ENCODE measurements around the gene ZFHX2. TPM values are rescaled to one million over a fixed set of nuclear protein-coding genes. Genes with fewer than 3 reads are reported as not detected.

ZFHX2 gene
- total and polyA plus RNA-seq, 2 of the 13 experiments (the other 11 are each of a cell fraction or from before 2014, with no cell fraction given): 0.17 to 0.44 TPM

DNA sequence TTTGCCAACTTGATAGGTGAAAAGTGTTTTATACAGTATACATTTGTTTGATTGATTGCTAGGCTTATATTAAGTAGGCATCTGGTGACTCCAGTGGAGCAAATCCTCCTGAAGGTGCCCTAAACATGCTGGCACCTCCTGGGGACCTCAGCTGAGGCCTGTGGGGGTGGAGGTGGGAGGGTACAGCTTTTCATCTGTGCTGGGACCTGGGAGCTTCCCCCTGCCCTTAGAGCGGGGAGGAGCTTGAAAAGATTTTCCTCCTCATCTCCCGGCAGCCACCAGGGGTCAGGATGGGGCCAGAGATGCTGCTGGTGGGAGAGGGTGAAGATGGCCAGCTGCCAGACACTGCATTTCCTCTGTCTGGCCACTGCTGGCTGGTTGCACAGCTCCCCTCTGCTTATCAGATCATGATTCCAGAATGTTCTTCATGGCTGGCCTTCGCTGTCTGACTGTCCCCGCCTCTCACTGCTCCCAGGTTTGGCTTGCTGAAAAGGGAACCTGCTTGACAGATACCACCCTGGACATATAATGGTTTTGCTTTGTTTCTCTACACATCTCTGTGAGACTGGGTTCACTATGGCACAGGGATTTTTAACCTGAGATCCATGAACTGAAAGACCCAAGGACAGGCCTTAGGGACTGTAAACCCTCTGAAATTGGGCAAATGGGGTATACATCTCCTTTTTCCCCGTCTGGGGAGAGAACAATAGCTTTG, 37.5 kb upstream of the ZFHX2 start (continued):
- TF ChIP-seq, protein P1, sequence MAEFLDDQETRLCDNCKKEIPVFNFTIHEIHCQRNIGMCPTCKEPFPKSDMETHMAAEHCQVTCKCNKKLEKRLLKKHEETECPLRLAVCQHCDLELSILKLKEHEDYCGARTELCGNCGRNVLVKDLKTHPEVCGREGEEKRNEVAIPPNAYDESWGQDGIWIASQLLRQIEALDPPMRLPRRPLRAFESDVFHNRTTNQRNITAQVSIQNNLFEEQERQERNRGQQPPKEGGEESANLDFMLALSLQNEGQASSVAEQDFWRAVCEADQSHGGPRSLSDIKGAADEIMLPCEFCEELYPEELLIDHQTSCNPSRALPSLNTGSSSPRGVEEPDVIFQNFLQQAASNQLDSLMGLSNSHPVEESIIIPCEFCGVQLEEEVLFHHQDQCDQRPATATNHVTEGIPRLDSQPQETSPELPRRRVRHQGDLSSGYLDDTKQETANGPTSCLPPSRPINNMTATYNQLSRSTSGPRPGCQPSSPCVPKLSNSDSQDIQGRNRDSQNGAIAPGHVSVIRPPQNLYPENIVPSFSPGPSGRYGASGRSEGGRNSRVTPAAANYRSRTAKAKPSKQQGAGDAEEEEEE (CRISPR knock-in tag; IDR thresholded peaks at IDR 0.05; ENCODE audit: borderline replicate concordance): peak; percentile 97; the same call in 1 of the 2 replicates
- TF ChIP-seq NFYC (CRISPR knock-in tag; IDR thresholded peaks at IDR 0.05): peak; percentile 75
- TF ChIP-seq ZNF234 (CRISPR knock-in tag; conservative IDR thresholded peaks at IDR 0.05): no peak
- peak; percentile 99 for TF ChIP-seq SMAD3 (CRISPR knock-in tag; IDR thresholded peaks at IDR 0.05)
- TF ChIP-seq ZNF225 (CRISPR knock-in tag; IDR thresholded peaks at IDR 0.05): peak; percentile 97
- peak; percentile 80; the same call in 1 of the 2 replicates for TF ChIP-seq ZNF121 (CRISPR knock-in tag; IDR thresholded peaks at IDR 0.05)
- peak; percentile 97 for TF ChIP-seq ZNF761 (CRISPR knock-in tag; conservative IDR thresholded peaks at IDR 0.05)
- peak; percentile 48; the same call in 1 of the 2 replicates for TF ChIP-seq NFYB (CRISPR knock-in tag; IDR thresholded peaks at IDR 0.05)
- no peak for TF ChIP-seq HMGA1 (CRISPR knock-in tag; conservative IDR thresholded peaks at IDR 0.05)
- TF ChIP-seq, protein P2, sequence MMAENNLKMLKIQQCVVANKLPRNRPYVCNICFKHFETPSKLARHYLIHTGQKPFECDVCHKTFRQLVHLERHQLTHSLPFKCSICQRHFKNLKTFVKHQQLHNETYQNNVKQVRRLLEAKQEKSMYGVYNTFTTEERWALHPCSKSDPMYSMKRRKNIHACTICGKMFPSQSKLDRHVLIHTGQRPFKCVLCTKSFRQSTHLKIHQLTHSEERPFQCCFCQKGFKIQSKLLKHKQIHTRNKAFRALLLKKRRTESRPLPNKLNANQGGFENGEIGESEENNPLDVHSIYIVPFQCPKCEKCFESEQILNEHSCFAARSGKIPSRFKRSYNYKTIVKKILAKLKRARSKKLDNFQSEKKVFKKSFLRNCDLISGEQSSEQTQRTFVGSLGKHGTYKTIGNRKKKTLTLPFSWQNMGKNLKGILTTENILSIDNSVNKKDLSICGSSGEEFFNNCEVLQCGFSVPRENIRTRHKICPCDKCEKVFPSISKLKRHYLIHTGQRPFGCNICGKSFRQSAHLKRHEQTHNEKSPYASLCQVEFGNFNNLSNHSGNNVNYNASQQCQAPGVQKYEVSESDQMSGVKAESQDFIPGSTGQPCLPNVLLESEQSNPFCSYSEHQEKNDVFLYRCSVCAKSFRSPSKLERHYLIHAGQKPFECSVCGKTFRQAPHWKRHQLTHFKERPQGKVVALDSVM (CRISPR knock-in tag; IDR thresholded peaks at IDR 0.05): peak; percentile 47; the same call in 1 of the 2 replicates
- TF ChIP-seq, protein P3, sequence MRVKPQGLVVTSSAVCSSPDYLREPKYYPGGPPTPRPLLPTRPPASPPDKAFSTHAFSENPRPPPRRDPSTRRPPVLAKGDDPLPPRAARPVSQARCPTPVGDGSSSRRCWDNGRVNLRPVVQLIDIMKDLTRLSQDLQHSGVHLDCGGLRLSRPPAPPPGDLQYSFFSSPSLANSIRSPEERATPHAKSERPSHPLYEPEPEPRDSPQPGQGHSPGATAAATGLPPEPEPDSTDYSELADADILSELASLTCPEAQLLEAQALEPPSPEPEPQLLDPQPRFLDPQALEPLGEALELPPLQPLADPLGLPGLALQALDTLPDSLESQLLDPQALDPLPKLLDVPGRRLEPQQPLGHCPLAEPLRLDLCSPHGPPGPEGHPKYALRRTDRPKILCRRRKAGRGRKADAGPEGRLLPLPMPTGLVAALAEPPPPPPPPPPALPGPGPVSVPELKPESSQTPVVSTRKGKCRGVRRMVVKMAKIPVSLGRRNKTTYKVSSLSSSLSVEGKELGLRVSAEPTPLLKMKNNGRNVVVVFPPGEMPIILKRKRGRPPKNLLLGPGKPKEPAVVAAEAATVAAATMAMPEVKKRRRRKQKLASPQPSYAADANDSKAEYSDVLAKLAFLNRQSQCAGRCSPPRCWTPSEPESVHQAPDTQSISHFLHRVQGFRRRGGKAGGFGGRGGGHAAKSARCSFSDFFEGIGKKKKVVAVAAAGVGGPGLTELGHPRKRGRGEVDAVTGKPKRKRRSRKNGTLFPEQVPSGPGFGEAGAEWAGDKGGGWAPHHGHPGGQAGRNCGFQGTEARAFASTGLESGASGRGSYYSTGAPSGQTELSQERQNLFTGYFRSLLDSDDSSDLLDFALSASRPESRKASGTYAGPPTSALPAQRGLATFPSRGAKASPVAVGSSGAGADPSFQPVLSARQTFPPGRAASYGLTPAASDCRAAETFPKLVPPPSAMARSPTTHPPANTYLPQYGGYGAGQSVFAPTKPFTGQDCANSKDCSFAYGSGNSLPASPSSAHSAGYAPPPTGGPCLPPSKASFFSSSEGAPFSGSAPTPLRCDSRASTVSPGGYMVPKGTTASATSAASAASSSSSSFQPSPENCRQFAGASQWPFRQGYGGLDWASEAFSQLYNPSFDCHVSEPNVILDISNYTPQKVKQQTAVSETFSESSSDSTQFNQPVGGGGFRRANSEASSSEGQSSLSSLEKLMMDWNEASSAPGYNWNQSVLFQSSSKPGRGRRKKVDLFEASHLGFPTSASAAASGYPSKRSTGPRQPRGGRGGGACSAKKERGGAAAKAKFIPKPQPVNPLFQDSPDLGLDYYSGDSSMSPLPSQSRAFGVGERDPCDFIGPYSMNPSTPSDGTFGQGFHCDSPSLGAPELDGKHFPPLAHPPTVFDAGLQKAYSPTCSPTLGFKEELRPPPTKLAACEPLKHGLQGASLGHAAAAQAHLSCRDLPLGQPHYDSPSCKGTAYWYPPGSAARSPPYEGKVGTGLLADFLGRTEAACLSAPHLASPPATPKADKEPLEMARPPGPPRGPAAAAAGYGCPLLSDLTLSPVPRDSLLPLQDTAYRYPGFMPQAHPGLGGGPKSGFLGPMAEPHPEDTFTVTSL (CRISPR knock-in tag; IDR thresholded peaks at IDR 0.05; ENCODE audit: borderline replicate concordance): no peak
- no peak; the same call in 1 of the 2 replicates for TF ChIP-seq HCFC1 (IDR thresholded peaks at IDR 0.05; ENCODE audit: low read depth, low read length)
- TF ChIP-seq ZNF180 (CRISPR knock-in tag; IDR thresholded peaks at IDR 0.05; ENCODE audit: borderline replicate concordance, low read depth): no peak
- TF ChIP-seq RAD21 (CRISPR knock-in tag; IDR thresholded peaks at IDR 0.05): peak; percentile 100
- TF ChIP-seq ZSCAN12 (CRISPR knock-in tag; IDR thresholded peaks at IDR 0.05): 0 out of 2 replicates have a peak, but pooled peaks have one; percentile 39
- TF ChIP-seq FOXP4 (CRISPR knock-in tag; IDR thresholded peaks at IDR 0.05): peak; percentile 89; the same call in 1 of the 2 replicates
- no peak for TF ChIP-seq ZNF703 (CRISPR knock-in tag; IDR thresholded peaks at IDR 0.05; ENCODE audit: borderline replicate concordance)

Measured in HepG2 (cell line).